ENCODE measurements around the gene KRTAP5-5.
"Not testable (repeated sequence)": the region's sequence is repeated elsewhere in the genome, so short reads cannot be mapped to it uniquely, and the experiment has no call there.

Gene KRTAP5-5

GRCh38 chr11:1656670-1657069 lies 27.1 kb downstream of the KRTAP5-5 start:
- DNase-seq (ENCODE audit: low spot score) = no peak

- DNase-seq (ENCODE audit: low spot score) = no peak
These were observed 29.9 kb downstream of the KRTAP5-5 start for GRCh38 chr11:1659506-1659905.

GRCh38 chr11:1660111-1660867 lies 30.7 kb downstream of the KRTAP5-5 start:
- no peak for DNase-seq (ENCODE audit: low spot score)

- DNase-seq (ENCODE audit: low spot score) = not testable (repeated sequence)
These were observed 32.1 kb downstream of the KRTAP5-5 start for GRCh38 chr11:1661454-1662269.

- not testable (repeated sequence) for DNase-seq (ENCODE audit: low spot score)
These were observed 33.2 kb downstream of the KRTAP5-5 start for GRCh38 chr11:1662699-1663283.

GRCh38 chr11:1665313-1665712 lies 35.7 kb downstream of the KRTAP5-5 start:
- no peak for DNase-seq (ENCODE audit: low spot score)

- no peak for DNase-seq (ENCODE audit: low spot score)
These were observed 37.7 kb downstream of the KRTAP5-5 start for GRCh38 chr11:1667121-1667850.

- DNase-seq (ENCODE audit: low spot score) = no peak
These were observed 38.3 kb downstream of the KRTAP5-5 start for GRCh38 chr11:1667906-1668305.

- no peak for DNase-seq (ENCODE audit: low spot score)
These were observed 39.4 kb downstream of the KRTAP5-5 start for GRCh38 chr11:1668911-1669473.

GRCh38 chr11:1669546-1670218 lies 40.1 kb downstream of the KRTAP5-5 start:
- peak; percentile 52 for DNase-seq (ENCODE audit: low spot score)

- DNase-seq (ENCODE audit: low spot score) = not testable (repeated sequence)
These were observed 40.9 kb downstream of the KRTAP5-5 start for GRCh38 chr11:1670457-1670856.

GRCh38 chr11:1670905-1671371 lies 41.4 kb downstream of the KRTAP5-5 start:
- DNase-seq (ENCODE audit: low spot score) = no peak

- no peak for DNase-seq (ENCODE audit: low spot score)
These were observed 42.1 kb downstream of the KRTAP5-5 start for GRCh38 chr11:1671658-1672057.

GRCh38 chr11:1672613-1673350 lies 43.2 kb downstream of the KRTAP5-5 start:
- no peak for DNase-seq (ENCODE audit: low spot score)

GRCh38 chr11:1673446-1674172 lies 44.0 kb downstream of the KRTAP5-5 start:
- DNase-seq (ENCODE audit: low spot score) = no peak

GRCh38 chr11:1674173-1675131 lies 44.9 kb downstream of the KRTAP5-5 start:
- no peak for DNase-seq (ENCODE audit: low spot score)

GRCh38 chr11:1675536-1676228 lies 46.1 kb downstream of the KRTAP5-5 start:
- DNase-seq (ENCODE audit: low spot score) = no peak

- DNase-seq (ENCODE audit: low spot score) = no peak
These were observed 46.7 kb downstream of the KRTAP5-5 start for GRCh38 chr11:1676229-1676740.
